GM15510 (cell line): ENCODE results near the gene UMAD1.

Source experiments
- POLR2A ChIP-seq: IDR thresholded peaks from 3 replicates; pipeline ENCODE4 v1.6.1; 2011; ENCODE audit warnings: borderline replicate concordance; ENCODE audit not compliant: insufficient read length; ENCODE audit errors: extremely low read depth

Gene UMAD1

GRCh38 chr7:7673240-7673550, 32.6 kb downstream of the UMAD1 start:
- TF ChIP-seq POLR2A = no peak

GRCh38 chr7:7675686-7676085, 35.1 kb downstream of the UMAD1 start:
- TF ChIP-seq POLR2A = no peak

GRCh38 chr7:7681191-7681935, 40.8 kb downstream of the UMAD1 start:
- TF ChIP-seq POLR2A = no peak

- no peak for TF ChIP-seq POLR2A
Measured at GRCh38 chr7:7681936-7682329, 41.4 kb downstream of the UMAD1 start.

- TF ChIP-seq POLR2A = no peak
Measured at GRCh38 chr7:7682861-7683260, 42.3 kb downstream of the UMAD1 start.

- no peak for TF ChIP-seq POLR2A
Measured at GRCh38 chr7:7686811-7687508, 46.4 kb downstream of the UMAD1 start.

GRCh38 chr7:7687800-7688199, 47.2 kb downstream of the UMAD1 start:
- TF ChIP-seq POLR2A = no peak

GRCh38 chr7:7688310-7688709, 47.8 kb downstream of the UMAD1 start:
- TF ChIP-seq POLR2A = no peak

- no peak for TF ChIP-seq POLR2A
Measured at GRCh38 chr7:7688956-7689355, 48.4 kb downstream of the UMAD1 start.

- TF ChIP-seq POLR2A = no peak
Measured at GRCh38 chr7:7693881-7694280, 53.3 kb downstream of the UMAD1 start.

- TF ChIP-seq POLR2A = no peak
Measured at GRCh38 chr7:7694542-7694941, 54.0 kb downstream of the UMAD1 start.

- no peak for TF ChIP-seq POLR2A
Measured at GRCh38 chr7:7695111-7695817, 54.7 kb downstream of the UMAD1 start.

GRCh38 chr7:7696458-7697119, 56.0 kb downstream of the UMAD1 start:
- no peak for TF ChIP-seq POLR2A

GRCh38 chr7:7698930-7699329, 58.4 kb downstream of the UMAD1 start:
- no peak for TF ChIP-seq POLR2A

- TF ChIP-seq POLR2A = no peak
Measured at GRCh38 chr7:7699380-7699779, 58.8 kb downstream of the UMAD1 start.
